Measurements from ENCODE around the gene ELMO3.

The ELMO3 gene

DNA sequence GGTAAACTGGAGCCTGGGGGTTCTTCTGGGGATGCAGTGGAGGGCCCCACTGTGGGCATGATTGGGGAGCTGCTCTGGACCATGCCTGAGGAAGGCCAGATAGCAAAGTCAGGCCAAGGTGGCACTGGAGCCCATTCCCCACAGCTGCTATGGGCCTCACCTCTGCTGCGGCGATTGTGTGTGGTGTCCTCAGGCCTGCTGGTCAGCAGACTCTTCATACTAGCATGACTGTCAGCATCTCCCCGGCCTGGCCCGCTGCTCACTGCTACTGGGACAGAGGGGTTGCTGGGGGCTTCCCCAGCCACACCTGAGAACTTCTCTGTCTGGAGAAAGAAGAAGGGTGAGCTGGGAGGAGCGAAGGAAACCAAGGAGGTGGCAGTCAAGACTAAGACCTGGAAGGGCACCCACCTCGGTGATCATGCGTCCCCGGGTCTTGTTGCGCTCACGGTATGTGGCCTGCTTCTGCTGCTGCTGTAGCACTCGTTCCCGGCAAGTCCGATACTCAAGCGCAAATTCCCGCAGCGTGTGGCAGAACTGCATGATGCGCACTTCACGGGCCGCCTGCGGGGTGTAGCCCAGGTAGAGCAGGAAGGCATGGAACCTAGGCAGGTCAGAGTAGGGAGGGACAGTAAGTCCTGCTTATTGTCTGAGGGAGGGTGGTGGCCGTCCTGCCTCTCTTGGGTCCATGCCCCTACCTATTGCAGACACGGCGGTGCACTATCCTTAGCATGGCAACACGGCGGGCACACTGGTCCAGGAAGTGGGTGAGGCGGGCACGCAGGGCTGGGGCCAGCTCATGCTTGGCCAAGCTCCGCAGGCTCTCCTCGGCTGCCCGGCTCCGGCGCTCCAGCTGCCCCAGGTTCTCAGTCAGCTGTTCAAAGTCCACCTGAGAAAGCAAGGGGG lies 31.2 kb downstream of the ELMO3 start:
- Histone ChIP-seq H3K9me3 (no peaks in the 10 kb centered on the region), H3K36me3 (peaks cover 26 to 60% (median 56%) of the 10 kb centered on the region in 3 donors), H3K4me1 (peaks cover 0 to 26% (median 16%) of the 10 kb centered on the region in 4 donors), H3K27me3 (no peaks in the 10 kb centered on the region), H3K4me3 (no peak overlapping the region), H3K27ac (no peak overlapping the region)
- TF ChIP-seq, protein P1, sequence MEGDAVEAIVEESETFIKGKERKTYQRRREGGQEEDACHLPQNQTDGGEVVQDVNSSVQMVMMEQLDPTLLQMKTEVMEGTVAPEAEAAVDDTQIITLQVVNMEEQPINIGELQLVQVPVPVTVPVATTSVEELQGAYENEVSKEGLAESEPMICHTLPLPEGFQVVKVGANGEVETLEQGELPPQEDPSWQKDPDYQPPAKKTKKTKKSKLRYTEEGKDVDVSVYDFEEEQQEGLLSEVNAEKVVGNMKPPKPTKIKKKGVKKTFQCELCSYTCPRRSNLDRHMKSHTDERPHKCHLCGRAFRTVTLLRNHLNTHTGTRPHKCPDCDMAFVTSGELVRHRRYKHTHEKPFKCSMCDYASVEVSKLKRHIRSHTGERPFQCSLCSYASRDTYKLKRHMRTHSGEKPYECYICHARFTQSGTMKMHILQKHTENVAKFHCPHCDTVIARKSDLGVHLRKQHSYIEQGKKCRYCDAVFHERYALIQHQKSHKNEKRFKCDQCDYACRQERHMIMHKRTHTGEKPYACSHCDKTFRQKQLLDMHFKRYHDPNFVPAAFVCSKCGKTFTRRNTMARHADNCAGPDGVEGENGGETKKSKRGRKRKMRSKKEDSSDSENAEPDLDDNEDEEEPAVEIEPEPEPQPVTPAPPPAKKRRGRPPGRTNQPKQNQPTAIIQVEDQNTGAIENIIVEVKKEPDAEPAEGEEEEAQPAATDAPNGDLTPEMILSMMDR (IDR thresholded peaks at IDR 0.05): no peak
- DNase-seq: peak in 1 of 2 donors; percentile 18
- intact Hi-C loops (cut with DNase I; ENCODE audit: low total_unique reads): loop anchor here (2.0 kb wide), 1 partner anchor 15 kb away; no protein-coding TSS in a partner anchor

DNA sequence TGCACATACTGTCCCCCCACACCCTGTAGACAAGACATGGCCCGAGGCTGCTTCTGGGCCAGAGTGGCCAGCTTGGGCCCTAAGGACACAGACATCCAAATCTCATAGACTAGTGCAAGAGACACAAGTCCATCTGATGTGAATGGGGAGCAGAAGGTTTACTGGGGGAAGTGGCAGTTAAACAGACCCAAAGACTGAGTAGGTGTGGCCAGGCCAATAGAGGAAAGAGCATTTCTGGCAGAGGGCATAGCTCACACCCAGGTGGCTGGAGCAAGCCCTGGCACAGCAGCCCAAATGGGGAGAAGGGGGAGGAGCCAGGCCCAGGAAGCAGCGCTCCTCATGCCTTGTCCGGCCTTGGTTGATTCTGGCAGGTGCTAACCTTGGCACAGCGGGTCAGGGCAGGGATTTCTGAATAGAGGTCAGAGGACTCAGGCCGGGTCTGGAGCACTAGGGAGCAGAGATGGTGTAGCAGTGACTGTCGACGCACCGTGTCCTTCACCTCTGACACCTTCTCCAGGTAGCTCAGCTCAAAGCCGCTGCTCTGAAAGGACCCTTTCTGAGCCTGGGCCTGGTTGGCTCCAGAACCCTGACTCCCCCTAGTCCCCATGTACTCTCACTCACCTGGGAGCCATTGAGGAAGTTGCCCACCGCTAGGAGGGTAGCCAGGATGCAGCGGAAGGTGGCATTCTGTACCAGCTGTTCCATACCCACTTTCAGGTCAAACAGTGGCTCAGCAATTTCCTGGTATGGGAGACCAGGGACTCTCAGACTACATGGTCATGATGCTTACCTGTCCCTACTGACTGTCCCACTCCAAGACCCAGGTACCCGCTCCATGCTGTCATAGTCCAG lies 32.1 kb downstream of the ELMO3 start:
- no peaks in the 10 kb centered on the region for H3K9me3 ChIP-seq
- TF ChIP-seq, protein P1 (IDR thresholded peaks at IDR 0.05): no peak

DNA sequence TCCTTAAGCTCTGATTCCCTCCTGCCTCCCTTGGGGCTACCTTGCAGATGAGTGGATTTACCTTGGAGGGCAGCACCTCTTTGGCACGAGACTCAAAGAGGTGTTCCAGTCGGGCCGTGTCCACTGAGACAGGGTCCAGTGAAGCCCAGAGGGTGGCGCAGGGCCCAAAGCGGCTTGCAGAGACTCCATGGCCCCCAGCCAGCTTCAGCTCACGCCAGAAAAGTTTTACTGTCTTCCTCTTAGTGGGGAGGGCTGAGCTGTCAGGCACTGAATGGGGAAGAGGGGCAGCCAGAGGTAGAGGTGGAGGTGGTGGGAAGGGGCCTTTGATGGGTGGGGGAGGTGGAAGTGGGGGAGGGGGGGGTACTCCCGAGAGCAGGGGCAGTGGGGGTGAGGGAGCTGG lies 34.7 kb downstream of the ELMO3 start:
- Histone ChIP-seq H3K36me3 (peaks cover 31 to 89% (median 83%) of the 10 kb centered on the region in 3 donors), H3K27ac (no peak overlapping the region), H3K27me3 (no peaks in the 10 kb centered on the region), H3K4me3 (no peak overlapping the region), H3K9me3 (no peaks in the 10 kb centered on the region), H3K4me1 (peaks cover 0 to 1% (median 0%) of the 10 kb centered on the region in 4 donors)
- intact Hi-C loops (cut with DNase I; ENCODE audit: low total_unique reads): no loop called here
- no peak for DNase-seq
- TF ChIP-seq, protein P1 (IDR thresholded peaks at IDR 0.05): no peak

More for the DNA sequence above, 32.1 kb downstream of the ELMO3 start:
- intact Hi-C loops (cut with DNase I; ENCODE audit: low total_unique reads): no loop called here
- Histone ChIP-seq H3K27ac (no peak overlapping the region), H3K4me3 (no peak overlapping the region), H3K27me3 (no peaks in the 10 kb centered on the region), H3K36me3 (peaks cover 26 to 69% (median 62%) of the 10 kb centered on the region in 3 donors), H3K4me1 (peaks cover 0 to 21% (median 14%) of the 10 kb centered on the region in 4 donors)
- DNase-seq: no peak

DNA sequence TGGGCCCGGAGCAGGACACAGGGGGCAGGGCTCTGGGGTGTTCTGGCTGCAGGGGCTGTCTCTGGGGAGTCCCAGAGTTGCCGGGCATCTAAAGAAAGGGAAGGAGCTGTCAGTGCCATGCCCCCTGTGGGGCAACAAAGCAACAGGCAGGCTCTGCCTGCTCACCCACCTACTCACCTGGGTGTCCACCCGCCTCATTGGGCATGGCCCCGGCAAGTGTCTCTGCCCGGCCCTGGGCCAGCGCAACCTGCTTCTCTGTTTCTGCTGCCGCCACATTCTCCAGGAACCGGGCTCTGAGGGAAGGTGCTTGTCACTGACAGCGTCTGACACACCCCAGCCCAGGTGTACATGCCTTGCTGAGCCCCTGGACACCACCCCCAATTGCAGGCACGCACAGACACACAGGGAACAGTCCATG lies 35.3 kb downstream of the ELMO3 start:
- intact Hi-C loops (cut with DNase I; ENCODE audit: low total_unique reads): no loop called here
- no peak for DNase-seq
- H3K9me3 ChIP-seq: no peaks in the 10 kb centered on the region
- H3K4me1 ChIP-seq: no peaks in the 10 kb centered on the region
- no peak overlapping the region for H3K27ac ChIP-seq
- no peaks in the 10 kb centered on the region for H3K27me3 ChIP-seq
- TF ChIP-seq, protein P1 (IDR thresholded peaks at IDR 0.05): no peak
- peaks cover 25 to 89% (median 83%) of the 10 kb centered on the region in 3 donors for H3K36me3 ChIP-seq
- no peak overlapping the region for H3K4me3 ChIP-seq

DNA sequence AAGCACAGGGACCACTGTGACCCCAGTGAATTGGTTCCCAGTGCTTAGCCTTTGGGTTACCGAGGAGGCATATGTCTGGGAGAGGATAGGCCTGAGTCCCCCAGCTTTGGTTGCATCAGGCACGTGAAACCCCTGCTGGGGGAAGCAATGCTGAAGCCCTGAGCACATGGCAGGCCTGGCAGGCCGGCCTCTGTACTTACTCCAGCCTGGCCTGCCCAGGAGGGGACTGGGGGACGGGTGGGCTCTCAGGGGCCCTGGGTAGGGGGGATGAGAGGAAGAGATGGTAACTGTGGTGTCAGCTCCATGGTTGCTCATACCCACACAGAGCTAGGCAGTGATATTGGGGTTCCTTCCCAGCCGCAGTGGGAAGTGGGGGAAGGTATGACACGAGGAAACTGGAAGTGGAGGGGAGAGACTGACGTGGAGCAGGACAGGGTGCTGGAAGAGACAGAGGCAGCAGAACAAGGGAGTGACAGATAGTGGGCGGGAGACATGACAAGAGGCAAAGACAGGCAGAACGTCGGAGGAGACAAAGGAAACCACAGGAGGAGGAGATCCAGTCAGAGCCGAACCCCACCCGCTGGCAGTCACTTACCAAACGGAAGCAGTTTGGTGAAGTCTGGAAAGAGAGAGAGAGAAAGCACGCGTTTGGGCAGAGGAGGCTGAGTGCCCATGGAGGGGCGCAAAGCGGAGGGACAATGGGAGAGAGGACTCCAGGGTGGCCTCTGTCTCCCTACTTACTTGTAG lies 37.1 kb downstream of the ELMO3 start:
- no peak overlapping the region for H3K4me3 ChIP-seq
- no peak overlapping the region for H3K27ac ChIP-seq
- no peaks in the 10 kb centered on the region for H3K9me3 ChIP-seq
- DNase-seq: no peak
- peaks cover 0 to 12% (median 9%) of the 10 kb centered on the region in 4 donors for H3K4me1 ChIP-seq
- TF ChIP-seq, protein P1 (IDR thresholded peaks at IDR 0.05): no peak
- intact Hi-C loops (cut with DNase I; ENCODE audit: low total_unique reads): no loop called here
- peaks cover 14 to 75% (median 68%) of the 10 kb centered on the region in 3 donors for H3K36me3 ChIP-seq
- H3K27me3 ChIP-seq: no peaks in the 10 kb centered on the region
